IMR-90 (cell line): ENCODE data around the gene IFIT2. TPM values are rescaled to one million over a fixed set of nuclear protein-coding genes. Genes with fewer than 3 reads are reported as not detected.

ENCODE experiments used
- ATAC-seq: fragments of 200-7000 bp; cut with Tn5 transposase; 2 replicates; pipeline ENCODE4 v1.9.1; 2020; ENCODE audit warnings: low read depth, mild to moderate bottlenecking, moderate library complexity
- BruUV-seq: library from RNA; stranded (reverse); fragments of 400-500 nt; replicated peaks from 2 replicates; lab custom pipeline; 2021; lab: Mats Ljungman, UMichigan
- CTCF ChIA-PET: fragments of 300-600 bp; formaldehyde crosslinking; extraction: SDS; loops from one replicate; lab custom pipeline; 2021; ENCODE audit warnings: antibody characterized with exemption; lab: Yijun Ruan, JAX
- POLR2A ChIA-PET: fragments of 300-600 bp; sonication (Branson Sonifier 250); formaldehyde crosslinking; loops from one replicate; lab custom pipeline; 2022; ENCODE audit warnings: antibody characterized with exemption; ENCODE audit not compliant: unreplicated experiment; lab: Charles Lee
- DNase-seq: peaks from one replicate; pipeline ENCODE4 v3.0.0; 2013
- H2AFZ ChIP-seq: replicated peaks from 2 replicates; pipeline ENCODE3; 2013; ENCODE audit warnings: low read length, mild to moderate bottlenecking; ENCODE audit not compliant: poor library complexity
- H2AK5ac ChIP-seq: 2 replicates; pipeline ENCODE4 v1.6.1; 2013; ENCODE audit warnings: low read depth, low read length, inconsistent platforms
- H2AK9ac ChIP-seq: replicated peaks from 2 replicates; pipeline ENCODE3; 2013; ENCODE audit warnings: mild to moderate bottlenecking, low read depth, low read length, moderate library complexity; ENCODE audit not compliant: poor library complexity
- H2BK120ac ChIP-seq: 2 replicates; pipeline ENCODE4 v1.6.1; 2013; ENCODE audit warnings: low read depth, low read length, inconsistent platforms
- H2BK15ac ChIP-seq: 3 replicates; pipeline ENCODE4 v1.6.1; 2013; ENCODE audit warnings: low read depth, low read length, inconsistent platforms
- H2BK20ac ChIP-seq: 2 replicates; pipeline ENCODE4 v1.6.1; 2013; ENCODE audit warnings: low read depth, mild to moderate bottlenecking, inconsistent platforms, low read length, moderate library complexity
- H2BK5ac ChIP-seq: 2 replicates; pipeline ENCODE4 v1.6.1; 2013; ENCODE audit warnings: mild to moderate bottlenecking, low read depth, low read length, inconsistent platforms; ENCODE audit not compliant: poor library complexity, severe bottlenecking
- H3K14ac ChIP-seq: replicated peaks from 2 replicates; pipeline ENCODE4 v1.6.1; 2013; ENCODE audit warnings: low read depth, low read length, inconsistent platforms
- H3K18ac ChIP-seq: 2 replicates; pipeline ENCODE4 v1.6.1; 2013; ENCODE audit warnings: low read depth, low read length, control low read depth
- H3K23ac ChIP-seq: 2 replicates; pipeline ENCODE4 v1.6.1; 2013; ENCODE audit warnings: low read depth, low read length, inconsistent platforms
- H3K27ac ChIP-seq: 2 replicates; pipeline ENCODE4 v1.5.1; 2013; ENCODE audit warnings: mild to moderate bottlenecking, control low read depth, low read length; ENCODE audit not compliant: insufficient read depth
- H3K27me3 ChIP-seq: 2 replicates; pipeline ENCODE4 v1.6.1; 2013; ENCODE audit warnings: low read length; ENCODE audit not compliant: control insufficient read depth, insufficient read depth
- H3K36me3 ChIP-seq: 2 replicates; pipeline ENCODE4 v1.6.1; 2013; ENCODE audit warnings: low read length, mixed read lengths; ENCODE audit not compliant: control insufficient read depth, insufficient read depth
- H3K4ac ChIP-seq: 2 replicates; pipeline ENCODE4 v1.6.1; 2013; ENCODE audit warnings: low read depth, low read length, inconsistent platforms
- H3K4me1 ChIP-seq: 2 replicates; pipeline ENCODE4 v1.6.1; 2013; ENCODE audit warnings: low read length, mixed read lengths; ENCODE audit not compliant: control insufficient read depth, insufficient read depth
- H3K4me2 ChIP-seq: 2 replicates; pipeline ENCODE4 v1.6.1; 2013; ENCODE audit warnings: low read depth, mild to moderate bottlenecking, control low read depth, low read length, moderate library complexity
- H3K4me3 ChIP-seq: 2 replicates; pipeline ENCODE4 v1.5.1; 2013; ENCODE audit warnings: low read depth, mild to moderate bottlenecking, control low read depth, low read length, moderate library complexity; ENCODE audit not compliant: insufficient read depth
- H3K56ac ChIP-seq: 2 replicates; pipeline ENCODE4 v1.6.1; 2013; ENCODE audit warnings: low read length, inconsistent platforms; ENCODE audit not compliant: insufficient read depth; ENCODE audit errors: extremely low read depth
- H3K79me1 ChIP-seq, 2 experiments: 2 replicates each; pipeline ENCODE4 v1.6.1; 2013; ENCODE audit warnings: low read length in 2 of 2, inconsistent platforms in 1 of 2, low read depth in 1 of 2
- H3K9ac ChIP-seq: 2 replicates; pipeline ENCODE4 v1.6.1; 2013; ENCODE audit warnings: low read depth, low read length, control low read depth
- H3K9me1 ChIP-seq: 2 replicates; pipeline ENCODE4 v1.6.1; 2013; ENCODE audit warnings: low read length, inconsistent platforms; ENCODE audit not compliant: insufficient read depth
- H3K9me3 ChIP-seq: 2 replicates; pipeline ENCODE4 v1.6.1; 2013; ENCODE audit warnings: low read length; ENCODE audit not compliant: control insufficient read depth, insufficient read depth
- H4K20me1 ChIP-seq: 2 replicates; pipeline ENCODE4 v1.6.1; 2013; ENCODE audit warnings: low read length, inconsistent platforms; ENCODE audit not compliant: insufficient read depth
- H4K5ac ChIP-seq: 2 replicates; pipeline ENCODE4 v1.6.1; 2013; ENCODE audit warnings: mild to moderate bottlenecking, low read depth, low read length, control low read depth
- H4K8ac ChIP-seq, 2 experiments: 2 replicates each; pipeline ENCODE4 v1.6.1; 2013; ENCODE audit warnings: low read depth in 2 of 2, low read length in 2 of 2, control low read depth in 1 of 2, inconsistent platforms in 1 of 2
- H4K91ac ChIP-seq: 2 replicates; pipeline ENCODE4 v1.6.1; 2013; ENCODE audit warnings: low read depth, low read length, inconsistent platforms; ENCODE audit not compliant: insufficient read depth
- CEBPB ChIP-seq: IDR thresholded peaks from 2 replicates; pipeline ENCODE4 v1.6.1; 2012; ENCODE audit warnings: low read depth, low read length, improper control_type of control experiment
- CHD1 ChIP-seq: IDR thresholded peaks from 2 replicates; pipeline ENCODE4 v1.6.1; 2012; ENCODE audit warnings: low read depth, low read length, improper control_type of control experiment
- CTCF ChIP-seq: conservative IDR thresholded peaks from 2 replicates; pipeline ENCODE4 v1.5.1; 2012; ENCODE audit warnings: mild to moderate bottlenecking, low read depth, low read length, improper control_type of control experiment
- FOS ChIP-seq: fragments of 150-350 bp; IDR thresholded peaks from 2 replicates; pipeline ENCODE4 v1.6.1; 2016; ENCODE audit warnings: low read depth, low read length
- MAFK ChIP-seq: IDR thresholded peaks from 2 replicates; pipeline ENCODE4 v1.6.1; 2012; ENCODE audit warnings: low read depth, low read length, improper control_type of control experiment
- MXI1 ChIP-seq: IDR thresholded peaks from 2 replicates; pipeline ENCODE4 v1.6.1; 2012; ENCODE audit warnings: low read depth, mild to moderate bottlenecking, low read length, moderate library complexity, borderline replicate concordance
- NFE2L2 ChIP-seq: fragments of 150-350 bp; IDR thresholded peaks from 2 replicates; pipeline ENCODE4 v1.6.1; 2016; ENCODE audit warnings: low read depth, mild to moderate bottlenecking, low read length
- POLR2A ChIP-seq: IDR thresholded peaks from 2 replicates; pipeline ENCODE4 v1.6.1; 2012; ENCODE audit warnings: mild to moderate bottlenecking, low read depth, low read length
- RFX5 ChIP-seq: IDR thresholded peaks from 2 replicates; pipeline ENCODE4 v1.8.0; 2012; ENCODE audit warnings: low read depth, mild to moderate bottlenecking, low read length, moderate library complexity
- SMC3 ChIP-seq: fragments of 150-350 bp; IDR thresholded peaks from 2 replicates; pipeline ENCODE4 v1.6.1; 2016; ENCODE audit warnings: low read depth, mild to moderate bottlenecking, antibody characterized with exemption, low read length, moderate library complexity
- WGBS, 2 experiments: methylation state at CpG; one replicate each; pipeline versions ENCODE4 v1.1.5 to v1.1.7; 2013; ENCODE audit warnings: missing lambda C conversion rate in 2 of 2; ENCODE audit not compliant: insufficient read length in 1 of 2; ENCODE audit errors: extremely low coverage in 2 of 2; 5-methylcytosine and 5-hydroxymethylcytosine counted together
- dilution Hi-C: fragments of 300-500 bp; cut with HindIII; formaldehyde crosslinking; loops from one replicate; pipeline ENCODE4 v1.14.3; 2018; ENCODE audit warnings: low sequenced_read_pairs; ENCODE audit not compliant: unreplicated experiment
- in situ Hi-C: fragments of 300-500 bp; cut with MboI; formaldehyde crosslinking; loops from 3 replicates; pipeline ENCODE4 v1.14.3; 2019; ENCODE audit warnings: low sequenced_read_pairs, inconsistent platforms, mixed read lengths
- intact Hi-C: fragments of 100-400 bp; cut with micrococcal nuclease; formaldehyde crosslinking; loops from 2 replicates; pipeline ENCODE4 v1.10.0; 2022
- polyA plus RNA-seq, 3 experiments: library from polyadenylated mRNA; depleted of rRNA; stranded (reverse); fragments of >200 nt; gene quantifications; 2 replicates each; pipeline ENCODE4 v1.2.3, GENCODE V29; 2012; ENCODE audit warnings: low replicate concordance in 1 of 3
- total RNA-seq: library from RNA; depleted of rRNA; stranded (reverse); fragments of >200 nt; gene quantifications from 2 replicates; pipeline ENCODE4 v1.2.3, GENCODE V29; 2012

Gene IFIT2
- total and polyA plus RNA-seq, 2 of the 4 experiments (the other 2 are of a cell fraction): 1.1 to 2.2 TPM

GRCh38 chr10:89280508-89280907, 21.3 kb upstream of the IFIT2 start:
- H4K5ac ChIP-seq: no peak overlapping the region
- no peak overlapping the region for H4K91ac ChIP-seq
- intact Hi-C loops (loop anchor here (5.0 kb wide), 1 partner anchor 72 kb away; no protein-coding TSS in a partner anchor), dilution Hi-C loops (no loop called here), in situ Hi-C loops (no loop called here)
- H2BK5ac ChIP-seq: no peak overlapping the region
- H3K9me1 ChIP-seq: no peaks in the 10 kb centered on the region
- ChIA-PET POLR2A (no interaction called here), CTCF (no interaction called here)
- TF ChIP-seq CHD1: no peak
- TF ChIP-seq NFE2L2: no peak
- no peak for TF ChIP-seq MAFK
- no peak for TF ChIP-seq MXI1
- TF ChIP-seq SMC3: no peak
- no peak for TF ChIP-seq CEBPB
- no peak for TF ChIP-seq FOS
- no peak for TF ChIP-seq POLR2A
- no peak for TF ChIP-seq RFX5
- TF ChIP-seq CTCF: no peak
- no peak overlapping the region for H3K4me3 ChIP-seq
- no peak overlapping the region for H3K27ac ChIP-seq
- H3K56ac ChIP-seq: no peak overlapping the region
- no peak overlapping the region for H3K18ac ChIP-seq
- no peak overlapping the region for H2AFZ ChIP-seq
- DNase-seq (no peak), ATAC-seq (no peak)
- H2AK5ac ChIP-seq: 0 out of 2 replicates have a peak overlapping the region, but pooled peaks have one; percentile 38
- no peak overlapping the region; the same call in 2 of the 3 replicates for H2BK15ac ChIP-seq
- no peaks in the 10 kb centered on the region for H3K79me1 ChIP-seq
- no CpG with 5 or more reads among the region's 3 CpGs for WGBS, 2 experiments
- BruUV-seq: no TSS peak
- peaks cover 27% of the 10 kb centered on the region for H3K4me1 ChIP-seq
- H3K23ac ChIP-seq: no peak overlapping the region
- H3K4me2 ChIP-seq: no peak overlapping the region
- no peaks in the 10 kb centered on the region for H4K20me1 ChIP-seq
- H3K9me3 ChIP-seq: no peaks in the 10 kb centered on the region
- H2AK9ac ChIP-seq: no peak overlapping the region
- no peak overlapping the region for H3K14ac ChIP-seq
- 0 out of 2 replicates have a peak overlapping the region, but pooled peaks have one; percentile 14 for H2BK120ac ChIP-seq
- H3K4ac ChIP-seq: 0 out of 2 replicates have a peak overlapping the region, but pooled peaks have one; percentile 32
- no peak overlapping the region for H4K8ac ChIP-seq
- H3K9ac ChIP-seq: no peak overlapping the region
- no peaks in the 10 kb centered on the region for H3K36me3 ChIP-seq
- H3K27me3 ChIP-seq: no peaks in the 10 kb centered on the region
- H2BK20ac ChIP-seq: peak overlapping the region; percentile 16; the same call in 1 of the 2 replicates
